Right cardiac atrium (tissue), 5 donors: ENCODE results near the gene RGS6. TPM values are rescaled to one million over a fixed set of nuclear protein-coding genes. Genes with fewer than 3 reads are reported as not detected.

Experiments used
- ATAC-seq, 2 donors: fragments of 200-7000 bp; cut with Tn5 transposase; one replicate each; pipeline versions ENCODE4 v1.8.0 to v1.9.1; 2020; ENCODE audit warnings: moderate library complexity in 2 of 2, mild to moderate bottlenecking in 1 of 2
- DNase-seq, 3 donors: peaks; one replicate each; pipeline ENCODE4 v3.0.0-alpha.2; 2020
- H3K27ac ChIP-seq: one replicate; pipeline ENCODE4 v1.5.1; 2013; ENCODE audit warnings: mild to moderate bottlenecking, low read length, control low read depth, moderate library complexity
- H3K27me3 ChIP-seq: one replicate; pipeline ENCODE4 v1.6.1; 2013; ENCODE audit not compliant: control insufficient read depth, insufficient read depth
- H3K4me1 ChIP-seq: one replicate; pipeline ENCODE4 v1.6.1; 2013; ENCODE audit warnings: low read length; ENCODE audit not compliant: control insufficient read depth, insufficient read depth
- H3K4me3 ChIP-seq: one replicate; pipeline ENCODE4 v1.5.1; 2013; ENCODE audit warnings: low read length, control low read depth
- H3K9me3 ChIP-seq: one replicate; pipeline ENCODE4 v1.6.1; 2013; ENCODE audit warnings: low read length; ENCODE audit not compliant: control insufficient read depth
- WGBS: extraction: QIAGEN DNeasy Blood & Tissue Kit; methylation state at CpG from one replicate; pipeline ENCODE4 v1.1.7; 2013; 5-methylcytosine and 5-hydroxymethylcytosine counted together
- intact Hi-C, 4 donors: fragments of 100-400 bp; cut with DNase I; formaldehyde crosslinking; loops; one replicate each; pipeline versions ENCODE4 v1.11.0 to v1.14.0; 2022 to 2023
- polyA plus RNA-seq: library from polyadenylated mRNA; stranded (reverse); fragments of 200-250 nt; gene quantifications from one replicate; pipeline ENCODE4 v1.2.3, GENCODE V29; 2013
- total RNA-seq, 4 donors: library from RNA; stranded (reverse); fragmentation: NEBNext Ultra II Directional; extraction: Animal tissue kit (Norgen Biotek cat#: 25700); gene quantifications; one replicate each; pipeline ENCODE4 v1.2.1, GENCODE V29; 2021
- donor health status: healthy with polysubstance abuse.
- donor health status: DM: no; HTN: yes; CAD: no.
- donor health status: DM: no; HTN: no; CAD: no.
- donor health status: DM: no; HTN: yes; CAD: no; lungs with severe emphysema.
- donor health status: DM: yes; HTN: yes; CAD: no.

Gene RGS6
- total and polyA plus RNA-seq, 5 donors, result 12.7 to 51.4 (median 24.5) TPM

DNA sequence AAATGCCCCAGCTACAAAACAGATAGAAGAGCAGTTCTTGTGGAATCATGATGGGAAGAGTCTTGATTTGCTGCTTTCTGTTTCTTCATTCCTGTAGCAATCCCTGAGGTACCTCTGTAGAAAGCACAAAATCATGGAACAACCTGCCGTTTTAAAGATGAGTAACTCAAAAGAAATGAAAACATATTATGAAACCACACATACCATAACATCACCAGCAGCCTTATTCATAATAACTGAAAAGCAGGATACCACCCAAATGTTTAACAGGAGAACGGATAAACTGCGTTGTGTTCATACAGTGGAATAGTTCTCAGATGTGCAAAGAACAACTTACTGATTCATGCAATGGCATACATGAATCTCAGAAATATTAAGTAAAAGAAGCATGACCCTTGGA, 188.1 kb downstream of the RGS6 start:
- 90% methylated on average over 3 of the region's 3 CpGs for WGBS
- Histone ChIP-seq H3K9me3 (no peaks in the 10 kb centered on the region), H3K27ac (no peak overlapping the region), H3K4me3 (no peak overlapping the region), H3K4me1 (no peaks in the 10 kb centered on the region), H3K27me3 (no peaks in the 10 kb centered on the region)
- no peak for DNase-seq
- ATAC-seq, result no peak
- intact Hi-C loops, result no loop called here

DNA sequence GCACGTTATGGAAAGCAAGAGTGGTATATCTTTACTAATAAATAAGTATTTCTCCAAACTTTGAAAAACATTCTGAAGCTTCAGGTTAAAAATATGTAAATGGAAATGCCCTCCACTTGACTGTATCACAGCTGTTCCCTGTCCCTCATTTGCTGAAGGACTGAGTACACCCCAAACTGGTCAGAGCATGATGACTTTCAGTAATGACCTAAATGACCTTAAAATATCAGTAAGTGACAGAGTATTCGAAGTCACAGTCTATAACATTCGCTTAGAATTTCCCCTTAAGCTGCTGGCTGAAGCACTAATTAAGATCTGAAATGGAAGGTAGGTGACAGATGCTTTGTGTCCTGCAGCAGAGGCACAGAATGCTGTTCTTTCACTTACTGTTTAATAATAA, 191.5 kb downstream of the RGS6 start:
- 53% methylated on average over 3 of the region's 3 CpGs for WGBS

DNA sequence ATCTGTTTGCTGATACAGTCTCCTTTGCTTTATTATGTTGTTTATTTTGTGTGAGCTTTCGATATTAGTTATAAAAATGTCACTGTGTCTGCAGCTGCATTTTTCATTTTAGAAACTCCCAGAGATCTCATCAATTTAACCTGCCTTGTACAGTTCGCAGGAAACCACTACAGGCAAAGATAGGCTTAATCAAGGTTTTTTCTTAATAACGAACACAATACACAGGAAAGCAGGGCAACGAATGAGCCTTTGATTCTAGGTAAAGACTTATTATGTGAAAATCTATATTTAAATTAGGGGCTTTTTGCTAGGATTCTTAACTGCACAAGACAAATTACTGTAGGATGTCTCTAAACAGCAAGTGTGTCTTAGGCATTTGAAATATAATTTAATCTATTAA, 191.9 kb downstream of the RGS6 start:
- no peaks in the 10 kb centered on the region for H3K4me1 ChIP-seq
- no peaks in the 10 kb centered on the region for H3K27me3 ChIP-seq
- WGBS, result 64% methylated on average over 4 of the region's 4 CpGs
- H3K27ac ChIP-seq, result no peak overlapping the region
- intact Hi-C loops, result no loop called here
- no peak overlapping the region for H3K4me3 ChIP-seq
- DNase-seq, result no peak
- no peaks in the 10 kb centered on the region for H3K9me3 ChIP-seq
- ATAC-seq, result no peak

More for the DNA sequence above, 191.5 kb downstream of the RGS6 start:
- no peaks in the 10 kb centered on the region for H3K4me1 ChIP-seq
- DNase-seq, result no peak
- no peaks in the 10 kb centered on the region for H3K27me3 ChIP-seq
- H3K27ac ChIP-seq, result no peak overlapping the region
- ATAC-seq, result no peak
- no peak overlapping the region for H3K4me3 ChIP-seq
- H3K9me3 ChIP-seq, result no peaks in the 10 kb centered on the region
- intact Hi-C loops, result no loop called here

DNA sequence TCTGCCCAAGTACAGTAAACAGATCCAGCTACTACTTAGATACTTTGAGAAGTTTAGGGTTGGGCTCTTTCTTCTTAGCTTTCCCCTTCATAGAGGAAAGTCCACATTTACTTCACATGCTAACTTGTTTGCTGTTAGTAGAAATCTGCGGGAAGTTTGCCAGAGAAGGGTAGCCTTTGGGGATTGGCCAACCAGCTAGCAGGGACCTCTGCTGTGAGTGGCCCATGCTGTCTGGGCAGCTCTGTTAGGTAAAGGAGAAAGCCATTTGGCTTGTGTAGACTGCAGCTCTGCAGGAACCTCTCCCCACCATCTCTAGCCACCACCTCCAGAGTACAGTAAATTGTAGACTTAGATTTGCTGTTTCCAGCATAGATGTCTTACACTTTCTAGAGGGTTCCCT, 193.9 kb downstream of the RGS6 start:
- Histone ChIP-seq H3K27ac (no peak overlapping the region), H3K9me3 (no peaks in the 10 kb centered on the region), H3K4me3 (no peak overlapping the region), H3K27me3 (no peaks in the 10 kb centered on the region), H3K4me1 (no peaks in the 10 kb centered on the region)
- intact Hi-C loops, result no loop called here
- DNase-seq (no peak), ATAC-seq (no peak)
- 91% methylated on average over 1 of the region's 1 CpG for WGBS

DNA sequence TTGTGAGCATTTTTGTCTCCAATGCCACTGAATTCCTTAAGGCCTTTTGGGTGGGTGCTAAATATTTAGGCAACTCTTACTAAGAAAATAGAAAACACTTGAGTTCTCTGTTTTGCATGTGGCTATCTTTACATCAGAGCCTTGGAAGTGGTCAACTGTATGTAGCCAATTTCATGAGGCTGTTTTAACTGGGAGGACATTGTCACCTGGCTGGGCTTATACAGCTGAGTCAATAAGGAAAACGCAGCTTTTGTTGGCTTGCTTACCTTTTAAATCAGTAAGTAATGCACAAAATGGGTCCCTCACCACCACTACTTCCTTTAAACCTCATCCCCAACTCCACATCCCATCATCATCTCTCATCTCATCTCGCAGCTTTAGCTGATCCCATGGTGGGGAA, 194.3 kb downstream of the RGS6 start:
- no peak overlapping the region for H3K4me3 ChIP-seq
- H3K27me3 ChIP-seq, result no peaks in the 10 kb centered on the region
- H3K27ac ChIP-seq, result no peak overlapping the region
- DNase-seq (no peak), ATAC-seq (no peak)
- intact Hi-C loops, result no loop called here
- WGBS, result 94% methylated on average over 2 of the region's 2 CpGs
- H3K9me3 ChIP-seq, result no peaks in the 10 kb centered on the region
- no peaks in the 10 kb centered on the region for H3K4me1 ChIP-seq

DNA sequence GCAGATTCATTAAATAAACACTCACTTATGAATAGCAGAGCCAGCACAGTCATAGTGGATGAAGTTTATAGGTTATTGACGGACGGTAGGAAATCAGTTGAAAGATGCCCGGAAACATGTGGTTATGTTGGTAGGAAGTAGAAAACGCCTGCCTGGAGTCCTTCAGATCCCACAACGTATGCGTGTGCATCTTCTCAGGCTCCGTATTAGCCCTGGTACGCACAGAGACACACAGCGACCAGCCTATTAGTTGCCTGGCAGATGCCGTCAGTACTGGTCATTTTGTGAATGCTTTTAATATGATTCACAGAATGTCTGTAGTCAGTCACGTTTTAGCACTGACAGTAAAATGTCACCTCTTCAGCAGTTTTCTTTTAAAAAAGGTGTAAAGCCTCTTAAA, 196.4 kb downstream of the RGS6 start:
- 68% methylated on average over 11 of the region's 11 CpGs for WGBS
- Histone ChIP-seq H3K27me3 (no peaks in the 10 kb centered on the region), H3K4me1 (no peaks in the 10 kb centered on the region), H3K4me3 (no peak overlapping the region), H3K9me3 (no peaks in the 10 kb centered on the region), H3K27ac (no peak overlapping the region)
- DNase-seq (no peak), ATAC-seq (no peak)
- intact Hi-C loops, result no loop called here

DNA sequence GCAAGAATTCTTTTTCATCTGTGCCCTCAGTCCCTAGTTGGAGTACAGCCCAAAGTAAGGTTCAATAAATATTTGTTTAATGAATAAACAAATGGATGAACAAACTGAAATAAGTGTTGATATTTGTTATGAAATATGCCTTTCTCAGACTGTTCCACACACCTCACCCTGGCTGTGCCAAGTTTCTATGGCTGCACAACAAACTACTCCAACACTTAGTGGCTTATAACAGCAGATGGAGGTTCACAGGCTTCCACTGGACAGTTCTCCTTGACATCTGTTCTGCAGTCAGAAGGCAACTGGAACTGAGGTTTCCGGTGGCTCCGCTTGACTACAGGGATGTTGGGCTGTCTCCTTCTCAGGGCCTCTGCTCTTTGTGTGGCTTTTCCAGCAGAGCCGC, 197.1 kb downstream of the RGS6 start:
- H3K27me3 ChIP-seq, result no peaks in the 10 kb centered on the region

DNA sequence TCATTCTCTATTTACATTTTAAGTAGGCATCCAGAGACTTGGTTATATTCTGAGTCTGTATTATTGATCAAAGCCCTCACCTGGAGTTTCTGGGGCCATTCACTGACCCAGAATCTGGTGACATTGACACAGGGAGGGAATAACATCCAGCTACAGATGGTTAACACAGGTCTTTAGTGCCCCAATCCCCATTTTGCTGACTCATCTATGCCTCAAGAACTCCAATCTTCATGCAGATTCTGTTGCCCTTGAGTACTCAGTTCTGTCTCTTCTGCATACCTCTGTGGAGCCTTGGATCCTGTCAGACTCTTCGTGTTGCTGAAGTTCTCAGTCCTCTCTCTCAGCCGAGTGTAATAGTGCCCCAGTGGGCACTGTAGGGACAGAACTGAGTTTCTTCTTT, 208.9 kb downstream of the RGS6 start:
- DNase-seq (no peak), ATAC-seq (no peak)
- 87% methylated on average over 2 of the region's 2 CpGs for WGBS
- Histone ChIP-seq H3K27ac (no peak overlapping the region), H3K27me3 (no peaks in the 10 kb centered on the region), H3K4me1 (no peaks in the 10 kb centered on the region), H3K9me3 (no peaks in the 10 kb centered on the region), H3K4me3 (no peak overlapping the region)
- intact Hi-C loops, result no loop called here

More for the DNA sequence above, 197.1 kb downstream of the RGS6 start:
- ATAC-seq (peak in 1 of 2 donors; percentile 71), DNase-seq (no peak)
- 91% methylated on average over 3 of the region's 3 CpGs for WGBS
- Histone ChIP-seq H3K4me3 (no peak overlapping the region), H3K27ac (no peak overlapping the region), H3K9me3 (no peaks in the 10 kb centered on the region), H3K4me1 (no peaks in the 10 kb centered on the region)
- intact Hi-C loops, result no loop called here

DNA sequence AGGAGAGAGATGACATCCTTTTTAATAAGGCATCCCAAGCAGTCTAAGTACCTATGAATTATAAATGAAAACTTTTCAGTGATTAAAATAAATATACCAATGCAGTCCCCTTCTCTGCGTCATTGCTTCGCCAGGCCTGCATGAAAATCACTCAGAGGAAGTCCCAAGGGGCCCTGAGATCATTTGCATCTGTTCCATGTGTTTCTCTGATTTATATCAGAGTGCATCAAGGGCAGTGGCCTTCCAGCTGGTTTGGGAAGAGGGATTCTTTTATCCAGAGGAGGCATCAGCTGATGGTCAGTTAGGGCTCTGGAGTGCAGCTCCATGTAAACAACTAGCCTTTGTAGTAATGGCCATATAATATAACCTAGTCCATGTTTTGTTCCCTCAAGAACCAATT, 210.1 kb downstream of the RGS6 start:
- no peaks in the 10 kb centered on the region for H3K9me3 ChIP-seq
- no peak overlapping the region for H3K27ac ChIP-seq
- intact Hi-C loops, result no loop called here
- no peak overlapping the region for H3K4me3 ChIP-seq
- DNase-seq (no peak), ATAC-seq (no peak)
- H3K27me3 ChIP-seq, result no peaks in the 10 kb centered on the region
- 81% methylated on average over 2 of the region's 2 CpGs for WGBS
- no peaks in the 10 kb centered on the region for H3K4me1 ChIP-seq

DNA sequence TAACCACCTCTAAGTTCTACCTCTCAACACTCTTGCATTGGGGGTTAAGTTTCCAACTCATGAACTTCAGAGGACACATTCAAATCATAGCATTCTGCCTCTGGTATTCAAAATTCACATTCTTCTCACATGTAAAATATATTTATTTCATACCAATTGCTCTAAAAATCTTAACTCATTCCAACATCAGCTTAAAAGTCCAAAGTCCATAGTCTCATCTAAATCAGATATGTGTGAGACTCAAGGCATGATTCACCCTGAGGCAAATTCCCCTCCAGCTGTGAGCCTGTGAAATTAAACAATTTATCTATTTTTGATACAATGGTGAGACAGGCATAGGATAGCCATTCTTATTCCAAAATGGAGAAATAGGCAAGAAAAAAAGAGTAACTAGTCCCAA, 214.0 kb downstream of the RGS6 start:
- Histone ChIP-seq H3K27ac (no peak overlapping the region), H3K27me3 (no peaks in the 10 kb centered on the region), H3K9me3 (no peaks in the 10 kb centered on the region), H3K4me3 (no peak overlapping the region), H3K4me1 (peaks cover 2% of the 10 kb centered on the region)
- DNase-seq (no peak), ATAC-seq (no peak)
- intact Hi-C loops, result loop anchor here in 1 of 4 donors (5.0 kb wide), 1 partner anchor 161 kb away; no protein-coding TSS in a partner anchor

DNA sequence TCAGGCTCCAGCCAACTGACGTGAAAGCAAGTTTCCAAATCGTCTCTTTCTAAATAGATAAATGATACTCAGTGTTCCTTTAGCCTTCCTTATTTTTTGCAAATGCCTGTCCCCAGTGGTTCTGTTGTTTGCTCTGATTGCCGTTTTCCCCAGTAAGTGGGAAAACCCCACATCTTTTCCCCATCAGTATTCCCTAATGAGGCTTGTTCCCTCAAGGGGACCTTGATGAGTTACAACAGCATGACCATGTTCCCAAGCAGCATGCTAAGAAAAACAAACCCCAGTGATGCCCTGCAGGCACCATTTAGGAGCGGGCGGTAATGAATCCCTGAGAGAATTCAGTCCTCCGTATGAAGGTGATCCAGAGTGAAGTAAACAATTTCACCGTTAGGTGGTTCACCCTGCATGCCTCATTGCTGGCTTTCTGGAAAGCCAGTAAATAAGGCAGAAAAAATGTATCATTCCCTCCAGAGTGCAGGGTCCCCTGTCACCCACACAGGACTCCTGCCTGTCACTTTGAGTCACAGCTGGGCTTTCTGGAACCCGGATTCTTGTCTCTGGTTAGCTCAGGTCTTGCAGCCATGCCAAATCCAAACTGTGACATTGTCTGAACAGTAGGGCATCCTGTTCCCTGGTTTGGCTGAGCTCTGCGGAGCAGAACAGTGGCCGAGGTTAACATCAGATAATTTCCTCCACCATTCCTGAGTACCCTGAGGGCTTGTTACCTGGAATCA, 222.6 kb downstream of the RGS6 start:
- Histone ChIP-seq H3K27ac (no peak overlapping the region), H3K9me3 (no peaks in the 10 kb centered on the region), H3K27me3 (no peaks in the 10 kb centered on the region), H3K4me3 (no peak overlapping the region), H3K4me1 (peaks cover 2% of the 10 kb centered on the region)
- DNase-seq (no peak), ATAC-seq (no peak)
- 77% methylated on average over 10 of the region's 10 CpGs for WGBS
- intact Hi-C loops, result no loop called here
